Psoas muscle (tissue), 8 donors: Measurements from ENCODE around the gene MRGPRG. TPM values are rescaled to one million over a fixed set of nuclear protein-coding genes. Genes with fewer than 3 reads are reported as not detected.

Source experiments
- ATAC-seq, 4 donors: fragments of 200-7000 bp; cut with Tn5 transposase; one replicate each; pipeline ENCODE4 v1.9.1; 2020; ENCODE audit warnings: moderate library complexity in 3 of 4, mild to moderate bottlenecking in 2 of 4
- DNase-seq, 2 donors: peaks; one replicate each; pipeline ENCODE4 v3.0.0-alpha.2; 2020
- H3K27ac ChIP-seq: fragments of 200-600 bp; one replicate; pipeline ENCODE4 v1.8.0; 2022
- H3K27me3 ChIP-seq, 3 donors: fragments of 200-600 bp in 1 of 3; one replicate each; pipeline versions ENCODE4 v1.6.1 to v1.8.0; 2013 to 2022; ENCODE audit warnings: low read length in 2 of 3, mild to moderate bottlenecking in 2 of 3, moderate library complexity in 1 of 3; ENCODE audit not compliant: insufficient read depth in 3 of 3
- H3K36me3 ChIP-seq, 2 donors: fragments of 200-600 bp in 1 of 2; one replicate each; pipeline versions ENCODE4 v1.6.1 to v1.8.0; 2013 to 2022; ENCODE audit warnings: low read depth in 1 of 2, mild to moderate bottlenecking in 1 of 2, moderate library complexity in 1 of 2; ENCODE audit not compliant: insufficient read depth in 1 of 2
- H3K4me1 ChIP-seq: fragments of 200-600 bp; one replicate; pipeline ENCODE4 v1.8.0; 2022
- H3K4me3 ChIP-seq: fragments of 200-600 bp; one replicate; pipeline ENCODE4 v1.8.0; 2022; ENCODE audit warnings: mild to moderate bottlenecking
- H3K9me3 ChIP-seq: fragments of 200-600 bp; one replicate; pipeline ENCODE4 v1.8.0; 2022
- CTCF ChIP-seq: fragments of 200-600 bp; IDR thresholded peaks from one replicate; pipeline ENCODE4 v1.8.0; 2022; ENCODE audit warnings: antibody characterized with exemption
- WGBS, 3 donors: extraction: QIAGEN DNeasy Blood & Tissue Kit; methylation state at CpG; one replicate each; pipeline versions ENCODE4 v1.1.6 to v1.1.7; 2013; 5-methylcytosine and 5-hydroxymethylcytosine counted together
- intact Hi-C, 2 donors: fragments of 100-400 bp; cut with DNase I; formaldehyde crosslinking; loops; one replicate each; pipeline versions ENCODE4 v1.11.0 to v1.14.2; 2022
- polyA plus RNA-seq, 3 donors: library from polyadenylated mRNA; stranded (reverse); fragments of 200-250 nt; gene quantifications; one replicate each; pipeline ENCODE4 v1.2.3, GENCODE V29; 2013
- total RNA-seq, 4 donors: library from RNA; stranded (reverse); fragmentation: NEBNext Ultra II Directional in 2 of 4; extraction: Animal tissue kit (Norgen Biotek cat#: 25700) in 2 of 4; gene quantifications; one replicate each; pipeline versions ENCODE4 v1.2.1 to v1.2.4, GENCODE V29; 2021 to 2023
- donor health status: healthy with polysubstance abuse.
- donor health status: DM: no; HTN: no; CAD: no; lungs with moderate emphysema.
- donor health status: Bipolar disorder and iron deficiency.
- donor health status: healthy.
- donor health status: DM: yes; HTN: yes; CAD: no.
- donor health status: DM: no; HTN: no; CAD: no.
- donor health status: DM: no; HTN: no; CAD: no.
- donor health status: DM: yes; HTN: yes; CAD: no.

MRGPRG gene
- total and polyA plus RNA-seq, 7 donors, result not detected

DNA sequence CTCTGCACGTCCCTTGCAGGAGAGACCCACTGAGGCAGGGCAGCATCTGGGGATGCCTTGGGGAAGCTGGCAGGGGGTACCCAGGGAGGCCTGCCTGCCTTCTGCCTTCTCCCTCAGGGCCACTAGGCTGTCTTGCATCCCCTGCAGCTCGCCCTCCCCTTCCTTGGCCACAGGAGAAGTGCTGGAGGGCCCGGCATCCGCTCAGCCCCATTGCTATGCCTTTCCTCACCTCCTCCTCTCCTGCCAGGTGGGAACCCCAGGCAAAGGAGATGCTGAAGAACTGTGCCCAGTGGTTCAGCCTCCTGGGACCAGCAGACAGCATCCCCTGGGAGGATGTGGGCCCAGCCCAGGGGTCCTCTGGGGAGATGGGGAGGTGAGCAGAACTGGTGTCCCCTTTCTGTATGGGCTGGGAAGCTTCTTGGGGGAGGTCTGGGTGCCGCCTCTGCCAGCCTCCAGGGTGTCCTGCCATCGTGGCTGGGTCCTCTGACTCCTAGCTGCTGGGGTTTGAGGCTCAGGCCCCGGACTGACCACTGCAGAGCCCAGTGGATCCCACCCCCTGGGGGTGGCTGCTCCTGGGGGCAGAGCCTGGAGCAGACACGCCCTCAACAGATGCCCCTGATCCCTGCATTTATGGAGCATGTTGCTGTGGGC, 20.6 kb downstream of the MRGPRG start:
- Histone ChIP-seq H3K27ac (no peak overlapping the region), H3K36me3 (no peaks in the 10 kb centered on the region), H3K9me3 (no peaks in the 10 kb centered on the region), H3K4me1 (no peaks in the 10 kb centered on the region), H3K27me3 (peaks cover 0 to 26% (median 15%) of the 10 kb centered on the region in 3 donors), H3K4me3 (no peak overlapping the region)
- 78 to 82% (median 79%) methylated on average over 7 to 8 of the region's 8 CpGs for WGBS, 3 donors
- no peak for ATAC-seq
- peak in 1 of 2 donors; percentile 35 for DNase-seq
- intact Hi-C loops, result no loop called here
- no peak for TF ChIP-seq CTCF

DNA sequence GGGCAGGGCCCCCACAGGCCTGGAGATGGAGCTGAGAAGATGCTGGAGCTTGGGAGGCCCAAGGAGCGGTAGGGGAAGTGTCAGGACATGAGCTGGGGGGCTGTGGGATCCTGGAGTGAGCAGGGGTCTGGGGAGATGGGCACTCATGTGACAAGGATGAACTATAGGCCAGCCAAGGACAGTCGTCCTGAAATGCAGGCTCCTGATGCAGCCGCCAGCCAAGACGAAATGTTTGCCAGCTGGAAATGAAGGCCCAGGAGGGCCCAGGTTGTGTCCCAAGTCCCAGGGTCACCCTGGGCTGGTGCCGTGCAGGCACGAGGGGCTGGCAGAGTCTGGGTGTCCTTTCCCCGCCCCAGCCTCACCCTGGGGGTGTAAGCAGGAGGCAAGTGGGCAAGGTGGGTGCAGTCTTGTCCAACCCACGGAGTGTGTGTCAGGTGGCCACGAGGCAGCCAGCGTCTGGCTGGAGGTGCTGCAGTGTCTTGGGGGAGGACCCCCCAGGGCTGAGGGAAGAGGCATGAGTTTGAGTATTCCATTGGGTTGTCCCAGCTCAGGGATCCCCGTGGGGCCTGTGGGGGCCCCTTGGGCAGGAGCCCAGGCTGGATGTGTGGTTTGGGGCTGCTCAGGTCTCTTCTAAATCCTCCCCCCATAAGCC, 21.4 kb downstream of the MRGPRG start:
- DNase-seq (peak in 1 of 2 donors; percentile 37), ATAC-seq (no peak)
- H3K36me3 ChIP-seq, result no peaks in the 10 kb centered on the region
- peaks cover 0 to 17% (median 12%) of the 10 kb centered on the region in 3 donors for H3K27me3 ChIP-seq
- intact Hi-C loops, result no loop called here
- WGBS, 3 donors, result 79 to 83% (median 80%) methylated on average over 11 of the region's 11 CpGs
- no peaks in the 10 kb centered on the region for H3K4me1 ChIP-seq
- no peaks in the 10 kb centered on the region for H3K9me3 ChIP-seq
- H3K4me3 ChIP-seq, result no peak overlapping the region
- no peak overlapping the region for H3K27ac ChIP-seq
- TF ChIP-seq CTCF, result no peak

GRCh38 chr11:3196161-3197043, 22.2 kb downstream of the MRGPRG start:
- H3K27ac ChIP-seq, result no peak overlapping the region
- DNase-seq (peak in 1 of 2 donors; percentile 34), ATAC-seq (no peak)
- H3K4me3 ChIP-seq, result no peak overlapping the region
- H3K36me3 ChIP-seq, result no peaks in the 10 kb centered on the region
- intact Hi-C loops, result no loop called here
- 75 to 84% (median 79%) methylated on average over 20 to 23 of the region's 23 CpGs for WGBS, 3 donors
- no peaks in the 10 kb centered on the region for H3K9me3 ChIP-seq
- no peaks in the 10 kb centered on the region for H3K4me1 ChIP-seq
- peaks cover 0 to 11% (median 6%) of the 10 kb centered on the region in 3 donors for H3K27me3 ChIP-seq
- TF ChIP-seq CTCF, result no peak

DNA sequence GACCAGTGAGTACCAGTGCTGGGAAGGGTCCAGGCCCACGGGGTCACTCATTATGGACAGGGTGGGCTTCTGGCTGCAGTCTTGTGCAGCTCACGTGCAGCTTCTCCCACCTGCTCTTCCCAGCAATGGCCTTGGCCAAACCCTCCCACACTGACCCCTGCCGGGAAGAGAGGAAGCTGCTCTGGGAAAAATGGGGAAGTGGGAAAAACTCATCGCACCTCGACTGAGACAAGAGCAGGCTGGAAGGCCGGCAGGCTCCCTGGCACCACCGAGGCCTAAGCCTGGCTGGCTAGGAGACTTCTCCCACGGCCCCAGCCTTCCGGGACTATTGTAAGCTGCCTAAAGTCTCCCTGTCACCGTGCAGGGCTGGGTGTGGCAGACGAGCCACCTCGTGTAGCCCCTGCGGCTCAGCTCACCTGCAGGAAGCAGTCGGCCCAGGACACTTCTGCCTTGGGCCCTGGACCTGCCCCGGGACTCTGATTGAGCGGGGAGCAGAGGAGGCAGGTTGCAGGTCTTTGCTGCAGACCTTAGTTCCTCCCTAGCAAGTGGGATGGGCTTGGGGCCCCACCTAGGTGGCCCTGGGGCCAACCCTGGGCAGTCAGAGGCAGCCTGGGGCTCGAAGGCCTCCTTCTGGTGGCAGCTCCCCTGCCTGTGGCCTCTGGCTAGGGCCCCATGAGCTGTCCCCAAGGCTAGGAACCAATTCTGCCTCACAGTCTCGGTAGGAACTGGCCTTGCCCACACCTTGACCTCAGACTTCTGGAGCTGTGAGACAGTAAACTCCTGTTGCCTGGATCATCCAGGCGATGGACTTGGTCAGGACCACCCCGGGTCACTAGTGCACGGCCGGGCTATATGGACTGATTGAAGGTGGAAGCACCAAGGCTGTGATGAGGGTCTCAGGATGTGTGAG, 23.1 kb downstream of the MRGPRG start:
- ATAC-seq (peak in 3 of 4 donors; percentile 28 to 53 (median 37)), DNase-seq (peak in 1 of 2 donors; percentile 59)
- Histone ChIP-seq H3K4me3 (no peak overlapping the region), H3K9me3 (no peaks in the 10 kb centered on the region), H3K27me3 (peaks cover 0 to 5% (median 4%) of the 10 kb centered on the region in 3 donors), H3K36me3 (no peaks in the 10 kb centered on the region), H3K27ac (no peak overlapping the region), H3K4me1 (no peaks in the 10 kb centered on the region)
- intact Hi-C loops, result no loop called here
- 60 to 68% (median 66%) methylated on average over 22 of the region's 22 CpGs for WGBS, 3 donors
- no peak for TF ChIP-seq CTCF
